H9 (cell line): ENCODE results near the gene DESI2. TPM values are rescaled to one million over a fixed set of nuclear protein-coding genes. Genes with fewer than 3 reads are reported as not detected.

ENCODE experiments used
- DNase-seq: peaks from one replicate; pipeline ENCODE4 v3.0.0-alpha.2; 2017
- H2AFZ ChIP-seq: one replicate; pipeline ENCODE4 v1.6.1; 2013; ENCODE audit warnings: mild to moderate bottlenecking, low read length, control low read depth, moderate library complexity
- H2AK5ac ChIP-seq: 2 replicates; pipeline ENCODE4 v1.6.1; 2013; ENCODE audit warnings: low read length, control low read depth, mixed read lengths; ENCODE audit not compliant: insufficient read length
- H2BK120ac ChIP-seq: one replicate; pipeline ENCODE4 v1.6.1; 2013; ENCODE audit warnings: low read depth, mild to moderate bottlenecking, low read length, control low read depth, inconsistent platforms; ENCODE audit not compliant: poor library complexity, severe bottlenecking
- H2BK12ac ChIP-seq: 2 replicates; pipeline ENCODE4 v1.6.1; 2013; ENCODE audit warnings: low read length, control low read depth, mixed read lengths, low read depth; ENCODE audit not compliant: insufficient read length
- H2BK15ac ChIP-seq: 2 replicates; pipeline ENCODE4 v1.6.1; 2013; ENCODE audit warnings: low read depth, low read length, control low read depth
- H2BK20ac ChIP-seq: one replicate; pipeline ENCODE4 v1.6.1; 2013; ENCODE audit warnings: low read depth, mild to moderate bottlenecking, low read length, control low read depth, inconsistent platforms; ENCODE audit not compliant: poor library complexity, severe bottlenecking
- H2BK5ac ChIP-seq: 2 replicates; pipeline ENCODE4 v1.6.1; 2013; ENCODE audit warnings: low read length, control low read depth, mixed read lengths; ENCODE audit not compliant: insufficient read length
- H3K14ac ChIP-seq: 2 replicates; pipeline ENCODE4 v1.6.1; 2013; ENCODE audit warnings: low read length, control low read depth; ENCODE audit not compliant: insufficient read depth
- H3K18ac ChIP-seq: 2 replicates; pipeline ENCODE4 v1.6.1; 2013; ENCODE audit warnings: low read depth, mild to moderate bottlenecking, mixed read lengths, low read length, control low read depth; ENCODE audit not compliant: insufficient read length
- H3K23ac ChIP-seq: 2 replicates; pipeline ENCODE4 v1.6.1; 2013; ENCODE audit warnings: low read length, control low read depth, mixed read lengths, low read depth; ENCODE audit not compliant: insufficient read length
- H3K23me2 ChIP-seq: 2 replicates; pipeline ENCODE4 v1.6.1; 2013; ENCODE audit warnings: low read depth, mild to moderate bottlenecking, mixed read lengths, low read length, control low read depth; ENCODE audit not compliant: insufficient read length, poor library complexity, severe bottlenecking
- H3K27ac ChIP-seq: 2 replicates; pipeline ENCODE4 v1.5.1; 2013; ENCODE audit warnings: low read length, control low read depth, mixed read lengths, low read depth; ENCODE audit not compliant: insufficient read length
- H3K27me3 ChIP-seq: 2 replicates; pipeline ENCODE4 v1.6.1; 2013; ENCODE audit warnings: low read length, control low read depth, inconsistent platforms; ENCODE audit not compliant: insufficient read depth
- H3K4ac ChIP-seq: 2 replicates; pipeline ENCODE4 v1.6.1; 2013; ENCODE audit warnings: low read depth, mild to moderate bottlenecking, control low read depth, inconsistent platforms, low read length, moderate library complexity
- H3K4me1 ChIP-seq: 2 replicates; pipeline ENCODE4 v1.6.1; 2013; ENCODE audit warnings: low read length, control low read depth, inconsistent platforms; ENCODE audit not compliant: insufficient read depth
- H3K4me2 ChIP-seq: 2 replicates; pipeline ENCODE4 v1.6.1; 2013; ENCODE audit warnings: low read length, control low read depth, mixed read lengths; ENCODE audit not compliant: insufficient read length, insufficient read depth
- H3K56ac ChIP-seq: 2 replicates; pipeline ENCODE4 v1.6.1; 2013; ENCODE audit warnings: low read depth, mild to moderate bottlenecking, mixed read lengths, low read length, control low read depth; ENCODE audit not compliant: insufficient read length
- H3K79me1 ChIP-seq: 2 replicates; pipeline ENCODE4 v1.6.1; 2013; ENCODE audit warnings: low read depth, mild to moderate bottlenecking, moderate library complexity, low read length, control low read depth, inconsistent platforms; ENCODE audit not compliant: insufficient read depth, poor library complexity, severe bottlenecking
- H3K79me2 ChIP-seq: 2 replicates; pipeline ENCODE4 v1.6.1; 2013; ENCODE audit warnings: low read length, control low read depth, inconsistent platforms; ENCODE audit not compliant: insufficient read depth
- H3K9ac ChIP-seq: 2 replicates; pipeline ENCODE4 v1.6.1; 2013; ENCODE audit warnings: low read length, control low read depth, mixed read lengths; ENCODE audit not compliant: insufficient read length; ENCODE audit errors: extremely low read depth
- H3K9me3 ChIP-seq: one replicate; pipeline ENCODE4 v1.6.1; 2013; ENCODE audit warnings: low read depth, low read length, inconsistent platforms; ENCODE audit not compliant: control insufficient read depth
- H3T11ph ChIP-seq: one replicate; pipeline ENCODE4 v1.6.1; 2013; ENCODE audit warnings: mild to moderate bottlenecking, low read length, control low read depth, inconsistent platforms
- H4K20me1 ChIP-seq: one replicate; pipeline ENCODE4 v1.6.1; 2013; ENCODE audit not compliant: control insufficient read depth, insufficient read length, insufficient read depth
- H4K5ac ChIP-seq: 2 replicates; pipeline ENCODE4 v1.6.1; 2013; ENCODE audit warnings: low read depth, mild to moderate bottlenecking, mixed read lengths, low read length, control low read depth; ENCODE audit not compliant: insufficient read length
- H4K8ac ChIP-seq: replicated peaks from 2 replicates; pipeline ENCODE4 v1.6.1; 2013; ENCODE audit warnings: low read length, control low read depth, mixed read lengths, low read depth; ENCODE audit not compliant: insufficient read length
- H4K91ac ChIP-seq: 2 replicates; pipeline ENCODE4 v1.6.1; 2013; ENCODE audit warnings: low read depth, mild to moderate bottlenecking, moderate library complexity, mixed read lengths, low read length, control low read depth; ENCODE audit not compliant: insufficient read length
- H3K27ac Mint-ChIP-seq, 3 experiments: 2 replicates in 2 of 3; 3 replicates in 1 of 3; pipeline ENCODE4 v1.8.0; 2020 to 2021; ENCODE audit warnings: mixed read lengths in 3 of 3, mild to moderate bottlenecking in 1 of 3, moderate library complexity in 1 of 3
- H3K27me3 Mint-ChIP-seq: 2 replicates; pipeline ENCODE4 v1.8.0; 2021; ENCODE audit warnings: low read depth, mild to moderate bottlenecking, moderate library complexity, mixed read lengths
- H3K36me3 Mint-ChIP-seq, 3 experiments: 2 replicates in 2 of 3; 3 replicates in 1 of 3; pipeline ENCODE4 v1.8.0; 2020 to 2021; ENCODE audit warnings: low read depth in 3 of 3, mixed read lengths in 3 of 3; ENCODE audit not compliant: insufficient read depth in 1 of 3
- H3K4me1 Mint-ChIP-seq, 2 experiments: 2 replicates each; pipeline ENCODE4 v1.8.0; 2020; ENCODE audit warnings: mixed read lengths in 2 of 2
- H3K4me3 Mint-ChIP-seq, 2 experiments: 2 replicates in 1 of 2; 3 replicates in 1 of 2; pipeline ENCODE4 v1.8.0; 2020 to 2021; ENCODE audit warnings: mild to moderate bottlenecking in 2 of 2, mixed read lengths in 2 of 2, moderate library complexity in 1 of 2
- H3K9me3 Mint-ChIP-seq, 2 experiments: 2 replicates in 1 of 2; 3 replicates in 1 of 2; pipeline ENCODE4 v1.8.0; 2020; ENCODE audit warnings: mild to moderate bottlenecking in 2 of 2, mixed read lengths in 2 of 2, moderate library complexity in 1 of 2
- WGBS: extraction: QIAGEN DNeasy Blood & Tissue Kit; methylation state at CpG from one replicate; pipeline ENCODE4 v1.1.7; 2013; ENCODE audit warnings: missing lambda C conversion rate, low lambda C conversion rate, mixed read lengths; ENCODE audit not compliant: insufficient read length; ENCODE audit errors: extremely low coverage; 5-methylcytosine and 5-hydroxymethylcytosine counted together
- total RNA-seq: library from RNA; stranded (reverse); gene quantifications from 2 replicates; pipeline ENCODE4 v1.2.1, GENCODE V29; 2021
- TF ChIP-seq, protein P1 (sequence below): fragments of 200-600 bp; sonication (generic); conservative IDR thresholded peaks from 3 replicates; pipeline ENCODE4 v1.8.0; 2021; ENCODE audit warnings: antibody characterized with exemption, mild to moderate bottlenecking

DESI2 gene
- total RNA-seq, 1 experiment from 2014 or later: 89.9 TPM

DNA sequence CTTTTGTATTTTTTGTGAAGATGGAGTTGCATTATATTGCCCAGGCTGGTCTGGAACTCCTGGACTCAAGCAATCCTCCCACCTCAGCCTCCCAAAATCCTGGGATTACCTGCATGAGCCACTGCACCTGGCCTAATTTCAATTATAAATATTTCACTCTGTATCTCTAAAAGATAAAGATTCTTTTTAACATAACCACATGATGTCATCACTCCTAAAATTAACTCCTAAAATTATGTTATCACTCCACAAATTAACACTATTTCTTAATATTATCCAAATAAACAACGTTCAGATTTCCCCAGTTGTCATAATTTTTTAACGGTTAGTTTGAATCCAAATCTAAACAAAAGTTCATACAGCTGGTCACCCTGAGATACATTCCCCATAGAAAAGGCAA is 43.0 kb downstream of the DESI2 start:
- Histone ChIP-seq H3K23ac (no peak overlapping the region), H3K79me1 (no peaks in the 10 kb centered on the region), H2AK5ac (no peak overlapping the region), H3K23me2 (no peaks in the 10 kb centered on the region), H2BK12ac (no peak overlapping the region), H2BK15ac (no peak overlapping the region), H3K4ac (no peak overlapping the region), H3K27me3 (no peaks in the 10 kb centered on the region), H4K5ac (no peak overlapping the region), H3K18ac (no peak overlapping the region), H2BK120ac (no peak overlapping the region), H4K8ac (no peak overlapping the region), H4K20me1 (no peaks in the 10 kb centered on the region), H3K9me3 (no peaks in the 10 kb centered on the region), H3K4me1 (no peaks in the 10 kb centered on the region), H3K9ac (no peak overlapping the region), H2BK5ac (no peak overlapping the region), H2BK20ac (no peak overlapping the region), H3T11ph (no peak overlapping the region), H3K56ac (no peak overlapping the region), H2AFZ (no peak overlapping the region), H3K14ac (no peak overlapping the region), H3K4me2 (no peak overlapping the region), H4K91ac (no peak overlapping the region), H3K79me2 (no peaks in the 10 kb centered on the region), H3K27ac (no peak overlapping the region)
- DNase-seq: no peak
- H3K27ac Mint-ChIP-seq: peak overlapping the region in 1 of 3 experiments; percentile 84; a peak in 3 of 7 replicates
- no peaks in the 10 kb centered on the region for H3K27me3 Mint-ChIP-seq
- no peaks in the 10 kb centered on the region; a peak in 1 of 5 replicates for H3K9me3 Mint-ChIP-seq
- WGBS: 100% methylated on average over 2 of the region's 2 CpGs
- H3K4me1 Mint-ChIP-seq: no peaks in the 10 kb centered on the region
- TF ChIP-seq, protein P1, sequence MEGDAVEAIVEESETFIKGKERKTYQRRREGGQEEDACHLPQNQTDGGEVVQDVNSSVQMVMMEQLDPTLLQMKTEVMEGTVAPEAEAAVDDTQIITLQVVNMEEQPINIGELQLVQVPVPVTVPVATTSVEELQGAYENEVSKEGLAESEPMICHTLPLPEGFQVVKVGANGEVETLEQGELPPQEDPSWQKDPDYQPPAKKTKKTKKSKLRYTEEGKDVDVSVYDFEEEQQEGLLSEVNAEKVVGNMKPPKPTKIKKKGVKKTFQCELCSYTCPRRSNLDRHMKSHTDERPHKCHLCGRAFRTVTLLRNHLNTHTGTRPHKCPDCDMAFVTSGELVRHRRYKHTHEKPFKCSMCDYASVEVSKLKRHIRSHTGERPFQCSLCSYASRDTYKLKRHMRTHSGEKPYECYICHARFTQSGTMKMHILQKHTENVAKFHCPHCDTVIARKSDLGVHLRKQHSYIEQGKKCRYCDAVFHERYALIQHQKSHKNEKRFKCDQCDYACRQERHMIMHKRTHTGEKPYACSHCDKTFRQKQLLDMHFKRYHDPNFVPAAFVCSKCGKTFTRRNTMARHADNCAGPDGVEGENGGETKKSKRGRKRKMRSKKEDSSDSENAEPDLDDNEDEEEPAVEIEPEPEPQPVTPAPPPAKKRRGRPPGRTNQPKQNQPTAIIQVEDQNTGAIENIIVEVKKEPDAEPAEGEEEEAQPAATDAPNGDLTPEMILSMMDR: no peak
- no peak overlapping the region for H3K4me3 Mint-ChIP-seq
- peaks cover 54 to 85% (median 76%) of the 10 kb centered on the region in 3 experiments for H3K36me3 Mint-ChIP-seq
